ENCODE data around the gene FOXR2.

FOXR2 gene, protein sequence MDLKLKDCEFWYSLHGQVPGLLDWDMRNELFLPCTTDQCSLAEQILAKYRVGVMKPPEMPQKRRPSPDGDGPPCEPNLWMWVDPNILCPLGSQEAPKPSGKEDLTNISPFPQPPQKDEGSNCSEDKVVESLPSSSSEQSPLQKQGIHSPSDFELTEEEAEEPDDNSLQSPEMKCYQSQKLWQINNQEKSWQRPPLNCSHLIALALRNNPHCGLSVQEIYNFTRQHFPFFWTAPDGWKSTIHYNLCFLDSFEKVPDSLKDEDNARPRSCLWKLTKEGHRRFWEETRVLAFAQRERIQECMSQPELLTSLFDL

DNA sequence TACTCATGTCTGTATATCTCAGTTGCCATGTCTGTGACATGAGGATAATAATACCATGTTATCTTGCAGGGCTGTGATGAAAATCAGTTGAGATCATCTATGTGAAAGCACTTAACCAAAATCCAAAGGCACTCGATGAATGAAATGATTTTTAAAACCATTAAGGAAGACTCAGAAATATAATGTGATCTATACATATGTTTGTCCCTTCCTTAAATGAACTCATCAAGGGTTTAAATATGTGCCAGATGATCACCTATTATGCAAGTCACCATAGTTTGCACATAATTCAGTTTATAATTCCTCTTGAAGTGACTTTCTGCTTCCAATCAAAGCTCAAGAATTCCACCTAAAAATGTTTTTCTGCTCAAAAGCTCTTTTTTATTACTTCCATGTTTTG, at the start of gene FOXR2:
TSS of gene FOXR2 (plus strand) at position 301 of the 400 bp plus-strand sequence. CDS start 312 bp downstream, outside the sequence.
- DNase-seq (ENCODE audit: low read depth in 3 of 3), result no peak

DNA sequence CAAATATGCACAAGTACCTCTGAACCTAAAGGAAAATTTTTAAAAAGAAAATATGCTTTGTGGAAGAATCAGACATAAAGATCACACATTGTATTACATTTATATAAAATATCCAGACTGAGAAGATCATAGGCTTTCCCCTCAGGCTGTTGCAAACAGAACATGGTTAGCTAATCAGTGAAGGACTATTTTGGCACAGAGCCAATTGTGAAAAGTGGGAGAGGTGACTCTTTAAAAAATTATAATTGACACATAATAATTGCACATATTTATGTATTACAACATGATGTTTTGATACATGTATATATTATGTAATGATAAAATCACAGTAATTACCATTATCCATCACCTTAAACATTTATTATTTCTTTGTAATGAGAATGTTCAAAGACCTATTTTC, 44.1 kb upstream of the FOXR2 start:
- no peak for DNase-seq (ENCODE audit: low read depth in 3 of 3)

DNA sequence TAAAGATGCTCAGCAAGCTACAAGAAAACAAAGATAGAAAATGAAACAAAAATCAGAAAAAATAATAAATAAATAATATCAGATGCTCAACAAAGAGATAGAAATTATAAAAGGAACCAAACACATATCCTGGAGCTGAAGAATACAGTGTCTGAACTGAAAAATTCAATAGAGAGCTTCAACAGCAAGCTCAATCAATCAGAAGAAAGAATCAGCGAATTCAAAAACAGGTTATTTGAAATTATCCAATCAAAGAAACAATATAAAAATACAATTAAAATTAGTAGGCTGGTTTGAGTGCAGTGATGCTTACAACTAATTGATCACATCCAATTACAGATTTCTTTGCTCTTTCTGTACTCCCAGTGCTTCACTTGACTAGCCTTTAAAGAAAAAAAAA, 40.8 kb upstream of the FOXR2 start:
- DNase-seq (ENCODE audit: low read depth in 3 of 3), result no peak

DNA sequence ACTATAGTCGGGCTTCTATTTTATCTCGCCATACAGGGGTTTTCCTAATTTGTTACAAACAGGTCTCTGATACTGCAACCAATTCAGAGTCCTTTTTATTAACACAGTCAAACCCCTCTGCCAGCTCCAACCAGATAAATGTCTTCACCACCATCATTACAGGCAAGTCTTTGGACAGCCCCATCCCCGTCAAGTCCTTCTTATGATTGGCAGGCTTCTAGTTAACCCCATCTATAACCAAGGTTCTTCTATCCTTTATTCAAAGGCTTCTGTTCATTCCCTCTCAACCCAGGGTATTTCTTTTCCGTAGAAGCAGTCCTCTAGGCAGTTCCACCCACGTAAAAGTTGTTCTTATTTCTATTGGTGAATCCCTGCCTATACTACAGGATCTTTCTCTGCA, 29.9 kb upstream of the FOXR2 start:
- DNase-seq (ENCODE audit: low read depth in 3 of 3), result no peak

DNA sequence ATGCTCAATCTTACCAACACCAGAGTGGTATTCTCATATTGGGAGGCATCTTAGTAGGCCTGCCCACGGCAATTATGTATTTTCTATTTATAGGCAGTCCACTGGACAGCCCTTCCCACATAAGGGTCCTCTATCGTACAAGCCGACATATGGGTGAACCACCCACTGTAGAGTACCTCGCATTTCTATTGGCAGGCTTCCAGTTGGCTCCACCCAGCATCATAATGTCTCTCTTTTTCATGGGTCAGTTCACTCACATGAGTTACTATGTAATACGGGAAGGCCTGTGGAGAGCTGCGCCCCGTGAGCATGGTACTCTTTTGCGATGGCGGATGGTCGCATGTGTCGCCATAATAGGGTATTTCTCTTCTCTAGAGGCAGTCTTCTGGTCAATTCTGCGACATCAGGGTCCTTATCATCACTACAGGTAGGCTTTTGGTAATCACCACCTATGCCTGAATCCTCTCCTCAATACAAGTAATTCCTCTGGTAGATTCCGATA, 29.4 kb upstream of the FOXR2 start:
- no peak for DNase-seq (ENCODE audit: low read depth in 3 of 3)

DNA sequence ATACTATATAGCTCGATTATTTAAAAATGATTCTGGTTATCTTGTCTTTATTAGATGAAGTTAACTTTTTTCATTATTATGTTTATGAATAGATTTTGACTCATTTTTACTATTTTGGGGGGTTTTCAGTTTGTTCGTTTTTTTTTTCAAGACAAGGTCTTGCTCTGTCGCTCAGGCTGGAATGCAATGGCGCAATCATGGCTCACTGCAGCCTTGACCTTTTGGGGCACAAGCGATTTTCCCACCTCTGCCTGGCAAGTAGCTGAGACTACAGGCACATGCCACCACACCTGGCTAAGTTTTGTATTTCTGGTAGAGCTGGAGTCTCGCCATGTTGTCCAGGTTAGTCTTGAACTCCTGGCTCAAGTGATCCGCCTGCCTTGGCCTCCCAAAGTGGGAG, 24.9 kb upstream of the FOXR2 start:
- no peak for DNase-seq (ENCODE audit: low read depth in 3 of 3)

DNA sequence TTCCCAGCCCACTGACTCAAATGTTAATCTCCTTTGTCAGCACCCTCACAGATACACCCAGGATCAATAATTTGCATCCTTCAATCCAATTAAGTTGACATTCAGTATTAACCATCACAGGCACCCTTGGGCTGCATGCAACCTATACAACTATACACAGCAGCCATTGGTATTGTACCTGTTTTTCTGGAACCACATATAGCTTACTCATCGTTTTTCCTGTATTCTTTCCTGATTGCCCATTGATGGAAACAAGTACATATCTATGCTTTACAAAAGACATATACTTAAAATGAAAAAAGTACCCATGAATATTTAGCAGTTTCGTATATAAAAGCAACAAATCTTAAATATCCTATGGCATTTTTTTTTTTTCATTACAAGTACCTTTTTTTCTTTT, 3.7 kb upstream of the FOXR2 start:
- DNase-seq (ENCODE audit: low read depth in 3 of 3), result no peak

DNA sequence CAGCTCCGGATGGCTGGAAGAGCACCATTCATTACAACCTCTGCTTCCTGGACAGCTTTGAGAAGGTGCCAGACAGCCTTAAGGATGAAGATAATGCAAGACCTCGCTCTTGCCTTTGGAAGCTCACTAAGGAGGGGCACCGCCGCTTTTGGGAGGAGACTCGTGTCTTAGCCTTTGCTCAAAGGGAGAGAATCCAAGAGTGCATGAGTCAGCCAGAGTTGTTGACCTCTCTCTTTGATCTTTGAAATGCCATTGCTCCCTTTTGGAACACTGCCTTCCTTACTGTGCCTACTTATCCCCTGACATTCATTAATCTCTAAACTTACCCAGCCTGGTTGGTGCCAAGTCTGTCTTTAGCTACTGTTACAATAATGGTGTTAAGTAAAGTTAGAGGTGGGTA, 1.2 kb downstream of the FOXR2 start:
- no peak for DNase-seq (ENCODE audit: low read depth in 3 of 3)

DNA sequence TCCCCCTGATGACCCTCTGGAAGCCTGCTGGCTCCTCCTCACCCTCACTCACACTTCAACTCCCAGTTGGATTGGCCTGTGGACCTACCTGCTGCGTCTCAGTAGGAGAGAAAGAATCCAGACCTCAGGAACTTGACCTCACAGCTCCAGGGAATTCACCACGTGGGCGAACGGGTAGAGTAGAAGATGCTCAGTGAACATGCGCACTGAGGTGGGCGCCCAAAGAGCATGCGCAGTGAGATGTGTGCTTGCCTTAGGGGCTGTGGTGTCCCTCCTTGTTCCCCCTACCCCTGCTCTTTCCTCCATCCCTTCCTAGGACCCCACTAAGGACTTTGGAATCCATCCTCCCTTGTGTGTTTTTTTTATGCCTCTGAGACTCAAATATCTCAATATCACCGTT, 12.9 kb downstream of the FOXR2 start:
- DNase-seq (ENCODE audit: low read depth in 3 of 3), result no peak

DNA sequence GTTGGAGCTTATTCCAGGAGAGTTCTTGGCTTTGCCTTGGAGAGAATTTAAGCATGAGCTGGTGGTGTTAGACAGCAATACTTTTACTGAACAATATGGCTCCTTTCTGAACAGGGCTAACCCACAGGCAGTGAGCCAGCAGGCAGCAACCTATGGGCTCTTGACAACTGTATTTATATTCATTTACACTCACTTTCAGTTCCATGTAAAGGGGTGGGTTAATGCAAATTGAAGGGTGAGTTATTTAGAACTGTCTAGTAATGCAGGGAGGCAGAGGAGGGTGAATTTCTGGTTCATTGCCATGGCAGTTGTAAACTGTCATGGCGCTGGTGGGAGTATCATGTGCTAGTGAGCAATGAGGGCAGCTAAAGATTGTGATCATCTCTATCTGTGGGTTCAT, 15.7 kb downstream of the FOXR2 start:
- DNase-seq (ENCODE audit: low read depth in 3 of 3), result no peak

DNA sequence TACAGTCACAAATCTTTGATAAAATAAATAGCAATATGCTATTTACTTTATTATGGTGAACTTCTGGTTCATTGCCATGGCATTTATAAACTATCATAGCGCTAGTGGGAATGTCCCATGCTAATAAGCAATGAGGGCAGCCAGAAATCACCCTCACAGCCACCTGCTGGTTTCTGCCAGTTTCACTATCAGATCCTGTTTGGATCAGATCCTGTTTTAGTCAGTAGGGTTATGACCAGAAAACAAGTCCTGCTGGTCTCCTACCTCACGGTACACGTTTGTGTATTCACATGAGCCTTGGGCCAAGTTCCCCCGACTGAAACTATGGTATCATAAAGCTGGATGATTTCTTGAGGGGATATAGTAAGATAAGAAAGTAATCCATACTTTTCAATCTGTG, 17.7 kb downstream of the FOXR2 start:
- DNase-seq (ENCODE audit: low read depth in 3 of 3), result no peak

DNA sequence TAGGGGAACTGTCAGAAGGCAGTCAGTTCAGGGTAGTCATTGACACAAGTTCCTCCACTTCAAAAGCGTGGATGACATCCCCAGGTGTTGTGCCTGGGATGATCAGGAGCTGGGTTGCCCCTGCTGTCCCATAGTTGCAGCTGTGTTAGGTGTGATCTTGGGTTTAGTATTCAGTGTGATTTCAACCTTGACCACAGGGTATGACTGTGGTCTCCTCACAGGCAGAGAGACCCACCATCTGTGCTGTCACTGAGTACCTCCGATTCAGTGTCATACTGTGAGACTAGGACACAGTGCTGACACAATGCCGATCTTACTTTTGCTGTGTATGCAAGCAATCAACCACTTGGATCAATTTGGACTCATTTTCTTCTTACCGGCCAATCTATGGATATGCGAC, 25.2 kb downstream of the FOXR2 start:
- DNase-seq (ENCODE audit: low read depth in 3 of 3), result no peak

DNA sequence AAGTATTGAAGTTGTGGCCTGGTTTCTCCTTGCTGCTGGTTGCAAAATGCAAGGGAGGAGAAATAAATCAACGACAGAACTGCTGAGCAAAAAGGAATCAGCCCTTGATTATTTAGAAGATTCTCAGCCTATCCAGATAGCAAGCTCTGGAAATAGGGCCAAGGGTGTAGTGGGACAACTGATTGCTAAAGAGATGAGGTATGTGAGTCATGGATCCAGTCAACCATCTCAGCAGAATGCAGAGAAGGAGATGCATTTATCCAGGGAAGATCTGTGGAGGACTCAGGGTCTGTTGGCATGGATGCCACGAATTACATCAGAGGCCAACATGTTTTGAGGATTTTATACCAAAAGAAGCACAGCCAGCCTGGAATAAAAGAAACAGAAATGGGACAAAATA, 36.7 kb downstream of the FOXR2 start:
- DNase-seq (ENCODE audit: low read depth in 3 of 3), result no peak

DNA sequence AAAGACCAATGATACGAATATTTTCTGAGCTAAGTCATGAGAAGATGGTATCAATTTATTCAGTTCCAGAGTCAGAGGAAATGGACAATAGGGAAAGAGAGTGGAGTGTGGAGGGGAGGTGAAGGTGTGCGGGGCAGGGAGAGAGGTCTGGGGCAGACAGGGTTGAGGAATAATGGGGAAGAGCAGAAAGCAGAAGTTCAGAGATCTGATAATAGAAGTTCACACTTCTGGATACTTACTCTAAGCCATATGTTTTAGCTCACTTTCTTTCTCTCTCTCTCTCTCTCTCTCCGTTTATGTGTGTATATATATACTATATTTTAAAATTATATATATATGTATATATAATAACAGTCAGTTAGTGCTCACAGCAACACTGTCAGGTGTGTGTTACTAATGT, 40.4 kb downstream of the FOXR2 start:
- DNase-seq (ENCODE audit: low read depth in 3 of 3), result no peak

DNA sequence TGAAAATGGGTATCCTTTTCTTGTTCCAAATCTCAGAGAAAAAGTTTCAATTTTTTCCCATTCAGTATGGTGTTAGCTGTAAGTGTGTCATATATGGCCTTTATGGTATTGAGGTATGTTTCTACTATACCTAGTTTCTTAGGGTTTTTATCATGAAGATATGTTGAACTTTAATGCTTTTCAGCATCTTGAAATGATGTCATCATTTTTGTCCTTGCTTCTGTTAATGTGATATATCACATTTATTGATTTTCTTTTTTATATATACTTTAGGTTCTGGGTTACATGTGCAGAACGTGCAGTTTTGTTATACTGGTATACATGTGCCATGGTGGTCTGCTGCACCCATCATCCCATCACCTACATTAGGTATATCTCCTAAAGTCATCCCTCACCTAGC, 44.9 kb downstream of the FOXR2 start:
- no peak for DNase-seq (ENCODE audit: low read depth in 3 of 3)

Data from stimulated activated CD4-positive, alpha-beta T cell treated with anti-CD3 and anti-CD28 coated beads, TNF-alpha, amount 100 ng/mL, for 48 hours (primary cell).